HEK293 (cell line): ENCODE measurements around the gene FKBP4.

Source experiments
- CTCF ChIA-PET: fragments of 350-600 bp; formaldehyde crosslinking; extraction: SDS; loops from one replicate; lab custom pipeline; 2021; ENCODE audit warnings: antibody characterized with exemption; lab: Yijun Ruan, JAX
- POLR2A ChIA-PET: fragments of 300-600 bp; formaldehyde crosslinking; extraction: SDS; loops from one replicate; lab custom pipeline; 2020; ENCODE audit warnings: antibody characterized with exemption, inconsistent platforms; lab: Yijun Ruan, JAX
- H3K27ac ChIP-seq: fragments of 200-500 bp; sonication (Bioruptor generic); 2 replicates; pipeline ENCODE4 v1.5.1; 2014; ENCODE audit warnings: low read depth, low read length, control low read depth, inconsistent platforms; ENCODE audit errors: extremely low read depth
- H3K36me3 ChIP-seq, 2 experiments: fragments of 200-500 bp in 1 of 2; sonication (Bioruptor generic) in 1 of 2; 1 replicate in 1 of 2; 2 replicates in 1 of 2; pipeline ENCODE4 v1.5.1; 2014 to 2017; ENCODE audit warnings: inconsistent platforms in 2 of 2, low read length in 2 of 2; ENCODE audit not compliant: control insufficient read depth in 2 of 2, insufficient read depth in 1 of 2
- H3K4me1 ChIP-seq: fragments of 200-500 bp; sonication (Bioruptor generic); 2 replicates; pipeline ENCODE4 v1.5.1; 2014; ENCODE audit warnings: mild to moderate bottlenecking, low read length, inconsistent platforms; ENCODE audit not compliant: control insufficient read depth, insufficient read depth
- H3K4me3 ChIP-seq: 2 replicates; pipeline ENCODE4 v1.5.1; 2011; ENCODE audit warnings: low read depth, mild to moderate bottlenecking, control low read depth, low read length, moderate library complexity
- H3K9me3 ChIP-seq: fragments of 200-500 bp; sonication (Bioruptor generic); 2 replicates; pipeline ENCODE4 v1.5.1; 2014; ENCODE audit warnings: low read depth, low read length, inconsistent platforms; ENCODE audit not compliant: control insufficient read depth, insufficient read depth
- INSM2 ChIP-seq: fragments of 450-650 bp; formaldehyde crosslinking; IDR thresholded peaks from 2 replicates; pipeline ENCODE4 v1.5.1; 2016; ENCODE audit warnings: missing biosample characterization, missing genetic modification characterization
- KLF8 ChIP-seq: fragments of 450-650 bp; formaldehyde crosslinking; IDR thresholded peaks from 2 replicates; pipeline ENCODE4 v1.5.1; 2016; ENCODE audit warnings: missing biosample characterization, missing genetic modification characterization
- MZF1 ChIP-seq: fragments of 450-650 bp; formaldehyde crosslinking; IDR thresholded peaks from 2 replicates; pipeline ENCODE4 v1.5.1; 2017; ENCODE audit warnings: missing biosample characterization, missing genetic modification characterization, borderline replicate concordance
- TSHZ1 ChIP-seq: fragments of 450-650 bp; formaldehyde crosslinking; IDR thresholded peaks from 2 replicates; pipeline ENCODE4 v1.5.1; 2016; ENCODE audit warnings: missing biosample characterization, missing genetic modification characterization, borderline replicate concordance
- ZFHX2 ChIP-seq: fragments of 450-650 bp; formaldehyde crosslinking; conservative IDR thresholded peaks from 2 replicates; pipeline ENCODE4 v1.5.1; 2016; ENCODE audit warnings: missing biosample characterization, missing genetic modification characterization
- ZFP3 ChIP-seq: fragments of 450-650 bp; formaldehyde crosslinking; IDR thresholded peaks from 2 replicates; pipeline ENCODE4 v1.5.1; 2016; ENCODE audit warnings: low read depth, missing biosample characterization, missing genetic modification characterization
- ZNF140 ChIP-seq: fragments of 450-650 bp; formaldehyde crosslinking; IDR thresholded peaks from 2 replicates; pipeline ENCODE4 v1.5.1; 2016; ENCODE audit warnings: missing biosample characterization, missing genetic modification characterization
- ZNF146 ChIP-seq: fragments of 450-650 bp; formaldehyde crosslinking; IDR thresholded peaks from 2 replicates; pipeline ENCODE4 v1.5.1; 2016; ENCODE audit warnings: missing biosample characterization, missing genetic modification characterization
- ZNF148 ChIP-seq: fragments of 450-650 bp; formaldehyde crosslinking; IDR thresholded peaks from 2 replicates; pipeline ENCODE4 v1.5.0; 2017; ENCODE audit warnings: missing biosample characterization, missing genetic modification characterization, borderline replicate concordance
- ZNF214 ChIP-seq: fragments of 450-650 bp; formaldehyde crosslinking; IDR thresholded peaks from 2 replicates; pipeline ENCODE4 v1.5.1; 2017; ENCODE audit warnings: missing biosample characterization, mild to moderate bottlenecking, missing genetic modification characterization, borderline replicate concordance
- ZNF23 ChIP-seq: fragments of 450-650 bp; formaldehyde crosslinking; IDR thresholded peaks from 2 replicates; pipeline ENCODE4 v1.5.1; 2016; ENCODE audit warnings: missing biosample characterization, missing genetic modification characterization, borderline replicate concordance
- ZNF324 ChIP-seq: fragments of 450-650 bp; formaldehyde crosslinking; IDR thresholded peaks from 2 replicates; pipeline ENCODE4 v1.5.1; 2016; ENCODE audit warnings: missing biosample characterization, missing genetic modification characterization
- ZNF37A ChIP-seq: fragments of 450-650 bp; IDR thresholded peaks from 2 replicates; pipeline ENCODE4 v1.5.1; 2018; ENCODE audit warnings: missing biosample characterization, missing genetic modification characterization
- ZNF473 ChIP-seq: fragments of 450-650 bp; formaldehyde crosslinking; IDR thresholded peaks from 2 replicates; pipeline ENCODE4 v1.5.1; 2017; ENCODE audit warnings: missing biosample characterization, missing genetic modification characterization
- ZNF571 ChIP-seq: fragments of 450-650 bp; formaldehyde crosslinking; IDR thresholded peaks from 2 replicates; pipeline ENCODE4 v1.5.0; 2017; ENCODE audit warnings: missing biosample characterization, missing genetic modification characterization
- ZNF658 ChIP-seq: fragments of 450-650 bp; formaldehyde crosslinking; IDR thresholded peaks from 2 replicates; pipeline ENCODE4; 2016; ENCODE audit warnings: missing biosample characterization, missing genetic modification characterization
- ZNF704 ChIP-seq: fragments of 450-650 bp; formaldehyde crosslinking; IDR thresholded peaks from 2 replicates; pipeline ENCODE4 v1.5.1; 2016; ENCODE audit warnings: missing biosample characterization, missing genetic modification characterization
- ZNF747 ChIP-seq: fragments of 450-650 bp; formaldehyde crosslinking; IDR thresholded peaks from 2 replicates; pipeline ENCODE4 v1.5.1; 2016; ENCODE audit warnings: missing biosample characterization, missing genetic modification characterization
- ZNF837 ChIP-seq: fragments of 450-650 bp; formaldehyde crosslinking; IDR thresholded peaks from 2 replicates; pipeline ENCODE4 v1.5.1; 2016; ENCODE audit warnings: missing biosample characterization, missing genetic modification characterization
- ZSCAN18 ChIP-seq: fragments of 450-650 bp; formaldehyde crosslinking; IDR thresholded peaks from 2 replicates; pipeline ENCODE4 v1.5.1; 2016; ENCODE audit warnings: missing biosample characterization, missing genetic modification characterization
- ZXDB ChIP-seq: fragments of 450-650 bp; formaldehyde crosslinking; IDR thresholded peaks from 2 replicates; pipeline ENCODE4 v1.5.1; 2016; ENCODE audit warnings: missing biosample characterization, missing genetic modification characterization

The FKBP4 gene

GRCh38 chr12:2824541-2824940, 29.8 kb downstream of the FKBP4 start:
- no peaks in the 10 kb centered on the region for H3K9me3 ChIP-seq
- no peak overlapping the region for H3K27ac ChIP-seq
- no peak overlapping the region for H3K4me3 ChIP-seq
- POLR2A ChIA-PET, result no interaction called here
- no peak for TF ChIP-seq ZFP3
- TF ChIP-seq, all 188 proteins: peak for 0
- H3K4me1 ChIP-seq, result no peaks in the 10 kb centered on the region
- CTCF ChIA-PET, result interaction anchor here (0.7 to 1.2 kb wide), 2 partner anchors 11 to 29 kb away, joined by 3 to 4 read pairs; no protein-coding TSS in a partner anchor
- H3K36me3 ChIP-seq, result peaks cover 37 to 94% of the 10 kb centered on the region in 2 experiments

GRCh38 chr12:2825132-2825531, 30.4 kb downstream of the FKBP4 start:
- TF ChIP-seq ZNF140 (tag by site-specific recombination), result no peak
- no peak for TF ChIP-seq ZNF324 (tag by site-specific recombination)
- TF ChIP-seq MZF1 (tag by site-specific recombination), result no peak
- no peak for TF ChIP-seq TSHZ1 (tag by site-specific recombination)
- TF ChIP-seq ZSCAN18, result no peak
- no peak for TF ChIP-seq ZNF837
- TF ChIP-seq ZNF148 (tag by site-specific recombination), result no peak
- no peak for TF ChIP-seq ZNF571 (tag by site-specific recombination)
- TF ChIP-seq ZNF214, result no peak
- no peak for TF ChIP-seq KLF8 (tag by site-specific recombination)
- no peak for TF ChIP-seq INSM2 (tag by site-specific recombination)
- TF ChIP-seq ZNF747 (tag by site-specific recombination), result no peak
- TF ChIP-seq ZFHX2 (tag by site-specific recombination), result no peak
- TF ChIP-seq ZXDB (tag by site-specific recombination), result no peak
- no peak for TF ChIP-seq ZNF23 (tag by site-specific recombination)
- TF ChIP-seq ZNF473 (tag by site-specific recombination), result no peak
- no peak for TF ChIP-seq ZNF146 (tag by site-specific recombination)
- no peak for TF ChIP-seq ZNF658 (tag by site-specific recombination)
- no peak for TF ChIP-seq ZNF704 (tag by site-specific recombination)
- no peak for TF ChIP-seq ZNF37A (tag by site-specific recombination)
- ChIA-PET POLR2A (no interaction called here), CTCF (interaction anchor here (1.2 kb wide), 1 partner anchor 29 kb away, joined by 4 read pairs; no protein-coding TSS in a partner anchor)
- Histone ChIP-seq H3K36me3 (peaks cover 39 to 89% of the 10 kb centered on the region in 2 experiments), H3K9me3 (no peaks in the 10 kb centered on the region), H3K4me1 (no peaks in the 10 kb centered on the region), H3K27ac (no peak overlapping the region), H3K4me3 (no peak overlapping the region)
